Measurements from ENCODE around the gene LAIR2. TPM values are rescaled to one million over a fixed set of nuclear protein-coding genes. Genes with fewer than 3 reads are reported as not detected.

LAIR2 gene
- total RNA-seq, 2 experiments from 2014 or later: 0.45 to 0.69 TPM

- intact Hi-C loops (cut with micrococcal nuclease): loop anchor here (5.0 to 10.0 kb wide), 6 partner anchors 343 to 1662 kb away; partner anchors contain the start of genes BRSK1, HSPBP1, PRPF31 and RPL28
- H3K9me3 Mint-ChIP-seq: no peaks in the 10 kb centered on the region
- CTCF ChIA-PET: interaction anchor here (0.7 kb wide), 1 partner anchor 12 kb away, joined by 3 read pairs; the partner anchor contains the start of gene LENG8
- no peak overlapping the region for H3K4me3 Mint-ChIP-seq
- peaks cover 3% of the 10 kb centered on the region for H3K27me3 Mint-ChIP-seq (ENCODE audit: low read depth)
- peaks cover 24% of the 10 kb centered on the region for H3K4me1 Mint-ChIP-seq (ENCODE audit: low read depth)
- H3K27ac Mint-ChIP-seq: no peak overlapping the region
- H3K36me3 Mint-ChIP-seq (ENCODE audit: low read depth): peaks cover 26% of the 10 kb centered on the region
- DNase-seq: no peak
These were observed 42.2 kb upstream of the LAIR2 start for GRCh38 chr19:54460230-54461005.

- peak overlapping the region; percentile 80 for H3K27ac Mint-ChIP-seq
- H3K4me1 Mint-ChIP-seq (ENCODE audit: low read depth): peaks cover 24% of the 10 kb centered on the region
- intact Hi-C loops (cut with micrococcal nuclease): loop anchor here (5.0 to 10.0 kb wide), 6 partner anchors 344 to 1661 kb away; partner anchors contain the start of genes BRSK1, HSPBP1, PRPF31 and RPL28
- peak overlapping the region; percentile 74 for H3K4me3 Mint-ChIP-seq
- H3K36me3 Mint-ChIP-seq (ENCODE audit: low read depth): peaks cover 26% of the 10 kb centered on the region
- H3K27me3 Mint-ChIP-seq (ENCODE audit: low read depth): peaks cover 7% of the 10 kb centered on the region
- no peaks in the 10 kb centered on the region for H3K9me3 Mint-ChIP-seq
- CTCF ChIA-PET: interaction anchor here (1.2 kb wide), 1 partner anchor 17 kb away, joined by 3 read pairs; no protein-coding TSS in a partner anchor
- no peak for DNase-seq
These were observed 41.4 kb upstream of the LAIR2 start for GRCh38 chr19:54461210-54461609.

GRCh38 chr19:54461613-54462012 is 41.0 kb upstream of the LAIR2 start:
- Mint-ChIP-seq H3K27me3 (ENCODE audit: low read depth) (peaks cover 10% of the 10 kb centered on the region), H3K27ac (peak overlapping the region; percentile 80), H3K9me3 (no peaks in the 10 kb centered on the region), H3K4me1 (ENCODE audit: low read depth) (peaks cover 24% of the 10 kb centered on the region), H3K4me3 (peak overlapping the region; percentile 74), H3K36me3 (ENCODE audit: low read depth) (peaks cover 26% of the 10 kb centered on the region)
- DNase-seq: no peak
- intact Hi-C loops (cut with micrococcal nuclease): loop anchor here (5.0 to 10.0 kb wide), 6 partner anchors 344 to 1661 kb away; partner anchors contain the start of genes BRSK1, HSPBP1, PRPF31 and RPL28
- CTCF ChIA-PET: interaction anchor here (0.7 to 1.2 kb wide), 2 partner anchors 12 to 17 kb away, joined by 3 to 7 read pairs; partner anchors contain the start of gene LENG8

GRCh38 chr19:54462047-54462654 is 40.5 kb upstream of the LAIR2 start:
- Mint-ChIP-seq H3K9me3 (no peaks in the 10 kb centered on the region), H3K27me3 (ENCODE audit: low read depth) (peaks cover 11% of the 10 kb centered on the region), H3K4me3 (peak overlapping the region; percentile 74), H3K27ac (peak overlapping the region; percentile 80), H3K4me1 (ENCODE audit: low read depth) (peaks cover 24% of the 10 kb centered on the region), H3K36me3 (ENCODE audit: low read depth) (peaks cover 26% of the 10 kb centered on the region)
- DNase-seq: no peak
- intact Hi-C loops (cut with micrococcal nuclease): loop anchor here (5.0 to 10.0 kb wide), 6 partner anchors 345 to 1660 kb away; partner anchors contain the start of genes BRSK1, HSPBP1, PRPF31 and RPL28
- CTCF ChIA-PET: interaction anchor here (0.7 to 1.2 kb wide), 2 partner anchors 13 to 16 kb away, joined by 3 to 7 read pairs; partner anchors contain the start of gene LENG8

- Mint-ChIP-seq H3K27ac (peak overlapping the region; percentile 92), H3K4me1 (ENCODE audit: low read depth) (peaks cover 24% of the 10 kb centered on the region), H3K27me3 (ENCODE audit: low read depth) (peaks cover 11% of the 10 kb centered on the region), H3K36me3 (ENCODE audit: low read depth) (peaks cover 23% of the 10 kb centered on the region), H3K4me3 (peak overlapping the region; percentile 84), H3K9me3 (no peaks in the 10 kb centered on the region)
- DNase-seq: peak; percentile 67
- CTCF ChIA-PET: interaction anchor here (0.6 to 0.7 kb wide), 4 partner anchors 11 to 366 kb away, joined by 3 to 5 read pairs (median 3); no protein-coding TSS in a partner anchor
- intact Hi-C loops (cut with micrococcal nuclease): loop anchor here (5.0 to 10.0 kb wide), 6 partner anchors 346 to 1659 kb away; partner anchors contain the start of genes BRSK1, HSPBP1, PRPF31 and RPL28
These were observed 39.7 kb upstream of the LAIR2 start for GRCh38 chr19:54462655-54463530.

- peaks cover 21% of the 10 kb centered on the region for H3K4me1 Mint-ChIP-seq (ENCODE audit: low read depth)
- no peaks in the 10 kb centered on the region for H3K9me3 Mint-ChIP-seq
- peak within 1 kb of the TSS; percentile 92 for H3K27ac Mint-ChIP-seq
- H3K36me3 Mint-ChIP-seq (ENCODE audit: low read depth): peaks cover 17% of the 10 kb centered on the region
- peak within 1 kb of the TSS; percentile 84 for H3K4me3 Mint-ChIP-seq
- intact Hi-C loops (cut with micrococcal nuclease): loop anchor here (1.0 to 10.0 kb wide), 16 partner anchors 14 to 1659 kb away; partner anchors contain the start of genes BRSK1, CNOT3, FIZ1 and HSPBP1
- CTCF ChIA-PET: interaction anchor here (0.6 to 0.7 kb wide), 5 partner anchors 10 to 365 kb away, joined by 3 to 5 read pairs (median 3); no protein-coding TSS in a partner anchor
- peak; percentile 100 for DNase-seq
- peaks cover 13% of the 10 kb centered on the region for H3K27me3 Mint-ChIP-seq (ENCODE audit: low read depth)
These were observed 39.0 kb upstream of the LAIR2 start, which contains the start of gene LENG9 for GRCh38 chr19:54463531-54464043. Gene LENG9 (minus strand): TSS chr19:54463778. CDS start chr19:54463526, 252 bp downstream.

GRCh38 chr19:54464044-54464629 is 38.5 kb upstream of the LAIR2 start:
- no peaks in the 10 kb centered on the region for H3K9me3 Mint-ChIP-seq
- peak overlapping the region; percentile 84 for H3K4me3 Mint-ChIP-seq
- intact Hi-C loops (cut with micrococcal nuclease): loop anchor here (1.0 to 10.0 kb wide), 16 partner anchors 15 to 1658 kb away; partner anchors contain the start of genes BRSK1, CNOT3, FIZ1 and HSPBP1
- peaks cover 17% of the 10 kb centered on the region for H3K4me1 Mint-ChIP-seq (ENCODE audit: low read depth)
- peak; percentile 99 for DNase-seq
- H3K27ac Mint-ChIP-seq: peak overlapping the region; percentile 92
- peaks cover 18% of the 10 kb centered on the region for H3K27me3 Mint-ChIP-seq (ENCODE audit: low read depth)
- CTCF ChIA-PET: interaction anchor here (0.7 kb wide), 1 partner anchor 31 kb away, joined by 3 read pairs; no protein-coding TSS in a partner anchor
- H3K36me3 Mint-ChIP-seq (ENCODE audit: low read depth): peaks cover 12% of the 10 kb centered on the region

- H3K27ac Mint-ChIP-seq: peak overlapping the region; percentile 92
- H3K9me3 Mint-ChIP-seq: no peaks in the 10 kb centered on the region
- intact Hi-C loops (cut with micrococcal nuclease): loop anchor here (1.0 to 10.0 kb wide), 16 partner anchors 16 to 1657 kb away; partner anchors contain the start of genes BRSK1, CNOT3, FIZ1 and HSPBP1
- H3K4me3 Mint-ChIP-seq: peak overlapping the region; percentile 84
- peak; percentile 90 for DNase-seq
- peaks cover 7% of the 10 kb centered on the region for H3K36me3 Mint-ChIP-seq (ENCODE audit: low read depth)
- H3K4me1 Mint-ChIP-seq (ENCODE audit: low read depth): peaks cover 14% of the 10 kb centered on the region
- CTCF ChIA-PET: no interaction called here
- H3K27me3 Mint-ChIP-seq (ENCODE audit: low read depth): peaks cover 25% of the 10 kb centered on the region
These were observed 37.8 kb upstream of the LAIR2 start for GRCh38 chr19:54464630-54465425.

GRCh38 chr19:54465426-54466109 is 37.1 kb upstream of the LAIR2 start:
- peak overlapping the region; percentile 54 for H3K4me3 Mint-ChIP-seq
- H3K27me3 Mint-ChIP-seq (ENCODE audit: low read depth): peaks cover 32% of the 10 kb centered on the region
- intact Hi-C loops (cut with micrococcal nuclease): loop anchor here (2.0 to 10.0 kb wide), 4 partner anchors 619 to 1189 kb away; partner anchors contain the start of genes KMT5C, PPP1R12C and U2AF2
- CTCF ChIA-PET: no interaction called here
- peaks cover 15% of the 10 kb centered on the region for H3K4me1 Mint-ChIP-seq (ENCODE audit: low read depth)
- peaks cover 6% of the 10 kb centered on the region for H3K36me3 Mint-ChIP-seq (ENCODE audit: low read depth)
- no peaks in the 10 kb centered on the region for H3K9me3 Mint-ChIP-seq
- H3K27ac Mint-ChIP-seq: no peak overlapping the region
- no peak for DNase-seq

Data from activated naive CD4-positive, alpha-beta T cell treated with anti-CD3 and anti-CD28 coated beads for 36 hours (primary cell).